H9 (cell line): ENCODE data around the gene ZBTB43. TPM values are rescaled to one million over a fixed set of nuclear protein-coding genes. Genes with fewer than 3 reads are reported as not detected.

Experiments
- DNase-seq: peaks from one replicate; pipeline ENCODE4 v3.0.0-alpha.2; 2017
- H2AFZ ChIP-seq: one replicate; pipeline ENCODE4 v1.6.1; 2013; ENCODE audit warnings: mild to moderate bottlenecking, low read length, control low read depth, moderate library complexity
- H2AK5ac ChIP-seq: 2 replicates; pipeline ENCODE4 v1.6.1; 2013; ENCODE audit warnings: low read length, control low read depth, mixed read lengths; ENCODE audit not compliant: insufficient read length
- H2BK120ac ChIP-seq: one replicate; pipeline ENCODE4 v1.6.1; 2013; ENCODE audit warnings: low read depth, mild to moderate bottlenecking, low read length, control low read depth, inconsistent platforms; ENCODE audit not compliant: poor library complexity, severe bottlenecking
- H2BK12ac ChIP-seq: 2 replicates; pipeline ENCODE4 v1.6.1; 2013; ENCODE audit warnings: low read length, control low read depth, mixed read lengths, low read depth; ENCODE audit not compliant: insufficient read length
- H2BK15ac ChIP-seq: 2 replicates; pipeline ENCODE4 v1.6.1; 2013; ENCODE audit warnings: low read depth, low read length, control low read depth
- H2BK20ac ChIP-seq: one replicate; pipeline ENCODE4 v1.6.1; 2013; ENCODE audit warnings: low read depth, mild to moderate bottlenecking, low read length, control low read depth, inconsistent platforms; ENCODE audit not compliant: poor library complexity, severe bottlenecking
- H2BK5ac ChIP-seq: 2 replicates; pipeline ENCODE4 v1.6.1; 2013; ENCODE audit warnings: low read length, control low read depth, mixed read lengths; ENCODE audit not compliant: insufficient read length
- H3K14ac ChIP-seq: 2 replicates; pipeline ENCODE4 v1.6.1; 2013; ENCODE audit warnings: low read length, control low read depth; ENCODE audit not compliant: insufficient read depth
- H3K18ac ChIP-seq: 2 replicates; pipeline ENCODE4 v1.6.1; 2013; ENCODE audit warnings: low read depth, mild to moderate bottlenecking, mixed read lengths, low read length, control low read depth; ENCODE audit not compliant: insufficient read length
- H3K23ac ChIP-seq: 2 replicates; pipeline ENCODE4 v1.6.1; 2013; ENCODE audit warnings: low read length, control low read depth, mixed read lengths, low read depth; ENCODE audit not compliant: insufficient read length
- H3K23me2 ChIP-seq: 2 replicates; pipeline ENCODE4 v1.6.1; 2013; ENCODE audit warnings: low read depth, mild to moderate bottlenecking, mixed read lengths, low read length, control low read depth; ENCODE audit not compliant: insufficient read length, poor library complexity, severe bottlenecking
- H3K27ac ChIP-seq: 2 replicates; pipeline ENCODE4 v1.5.1; 2013; ENCODE audit warnings: low read length, control low read depth, mixed read lengths, low read depth; ENCODE audit not compliant: insufficient read length
- H3K27me3 ChIP-seq: 2 replicates; pipeline ENCODE4 v1.6.1; 2013; ENCODE audit warnings: low read length, control low read depth, inconsistent platforms; ENCODE audit not compliant: insufficient read depth
- H3K4ac ChIP-seq: 2 replicates; pipeline ENCODE4 v1.6.1; 2013; ENCODE audit warnings: low read depth, mild to moderate bottlenecking, control low read depth, inconsistent platforms, low read length, moderate library complexity
- H3K4me1 ChIP-seq: 2 replicates; pipeline ENCODE4 v1.6.1; 2013; ENCODE audit warnings: low read length, control low read depth, inconsistent platforms; ENCODE audit not compliant: insufficient read depth
- H3K4me2 ChIP-seq: 2 replicates; pipeline ENCODE4 v1.6.1; 2013; ENCODE audit warnings: low read length, control low read depth, mixed read lengths; ENCODE audit not compliant: insufficient read length, insufficient read depth
- H3K56ac ChIP-seq: 2 replicates; pipeline ENCODE4 v1.6.1; 2013; ENCODE audit warnings: low read depth, mild to moderate bottlenecking, mixed read lengths, low read length, control low read depth; ENCODE audit not compliant: insufficient read length
- H3K79me1 ChIP-seq: 2 replicates; pipeline ENCODE4 v1.6.1; 2013; ENCODE audit warnings: low read depth, mild to moderate bottlenecking, moderate library complexity, low read length, control low read depth, inconsistent platforms; ENCODE audit not compliant: insufficient read depth, poor library complexity, severe bottlenecking
- H3K79me2 ChIP-seq: 2 replicates; pipeline ENCODE4 v1.6.1; 2013; ENCODE audit warnings: low read length, control low read depth, inconsistent platforms; ENCODE audit not compliant: insufficient read depth
- H3K9ac ChIP-seq: 2 replicates; pipeline ENCODE4 v1.6.1; 2013; ENCODE audit warnings: low read length, control low read depth, mixed read lengths; ENCODE audit not compliant: insufficient read length; ENCODE audit errors: extremely low read depth
- H3K9me3 ChIP-seq: one replicate; pipeline ENCODE4 v1.6.1; 2013; ENCODE audit warnings: low read depth, low read length, inconsistent platforms; ENCODE audit not compliant: control insufficient read depth
- H3T11ph ChIP-seq: one replicate; pipeline ENCODE4 v1.6.1; 2013; ENCODE audit warnings: mild to moderate bottlenecking, low read length, control low read depth, inconsistent platforms
- H4K20me1 ChIP-seq: one replicate; pipeline ENCODE4 v1.6.1; 2013; ENCODE audit not compliant: control insufficient read depth, insufficient read length, insufficient read depth
- H4K5ac ChIP-seq: 2 replicates; pipeline ENCODE4 v1.6.1; 2013; ENCODE audit warnings: low read depth, mild to moderate bottlenecking, mixed read lengths, low read length, control low read depth; ENCODE audit not compliant: insufficient read length
- H4K8ac ChIP-seq: replicated peaks from 2 replicates; pipeline ENCODE4 v1.6.1; 2013; ENCODE audit warnings: low read length, control low read depth, mixed read lengths, low read depth; ENCODE audit not compliant: insufficient read length
- H4K91ac ChIP-seq: 2 replicates; pipeline ENCODE4 v1.6.1; 2013; ENCODE audit warnings: low read depth, mild to moderate bottlenecking, moderate library complexity, mixed read lengths, low read length, control low read depth; ENCODE audit not compliant: insufficient read length
- H3K27ac Mint-ChIP-seq, 3 experiments: 2 replicates in 2 of 3; 3 replicates in 1 of 3; pipeline ENCODE4 v1.8.0; 2020 to 2021; ENCODE audit warnings: mixed read lengths in 3 of 3, mild to moderate bottlenecking in 1 of 3, moderate library complexity in 1 of 3
- H3K27me3 Mint-ChIP-seq: 2 replicates; pipeline ENCODE4 v1.8.0; 2021; ENCODE audit warnings: low read depth, mild to moderate bottlenecking, moderate library complexity, mixed read lengths
- H3K36me3 Mint-ChIP-seq, 3 experiments: 2 replicates in 2 of 3; 3 replicates in 1 of 3; pipeline ENCODE4 v1.8.0; 2020 to 2021; ENCODE audit warnings: low read depth in 3 of 3, mixed read lengths in 3 of 3; ENCODE audit not compliant: insufficient read depth in 1 of 3
- H3K4me1 Mint-ChIP-seq, 2 experiments: 2 replicates each; pipeline ENCODE4 v1.8.0; 2020; ENCODE audit warnings: mixed read lengths in 2 of 2
- H3K4me3 Mint-ChIP-seq, 2 experiments: 2 replicates in 1 of 2; 3 replicates in 1 of 2; pipeline ENCODE4 v1.8.0; 2020 to 2021; ENCODE audit warnings: mild to moderate bottlenecking in 2 of 2, mixed read lengths in 2 of 2, moderate library complexity in 1 of 2
- H3K9me3 Mint-ChIP-seq, 2 experiments: 2 replicates in 1 of 2; 3 replicates in 1 of 2; pipeline ENCODE4 v1.8.0; 2020; ENCODE audit warnings: mild to moderate bottlenecking in 2 of 2, mixed read lengths in 2 of 2, moderate library complexity in 1 of 2
- CTCF ChIP-seq: fragments of 200-600 bp; sonication (generic); conservative IDR thresholded peaks from 3 replicates; pipeline ENCODE4 v1.8.0; 2021; ENCODE audit warnings: antibody characterized with exemption, mild to moderate bottlenecking
- WGBS: extraction: QIAGEN DNeasy Blood & Tissue Kit; methylation state at CpG from one replicate; pipeline ENCODE4 v1.1.7; 2013; ENCODE audit warnings: missing lambda C conversion rate, low lambda C conversion rate, mixed read lengths; ENCODE audit not compliant: insufficient read length; ENCODE audit errors: extremely low coverage; 5-methylcytosine and 5-hydroxymethylcytosine counted together
- total RNA-seq: library from RNA; stranded (reverse); gene quantifications from 2 replicates; pipeline ENCODE4 v1.2.1, GENCODE V29; 2021

ZBTB43 gene
- total RNA-seq, 1 experiment from 2014 or later, result 15.7 TPM

GRCh38 chr9:126796758-126797157 lies 8.1 kb upstream of the ZBTB43 start:
- Histone ChIP-seq H4K91ac (no peak overlapping the region), H3K4ac (no peak overlapping the region), H2BK5ac (no peak overlapping the region), H3K79me2 (no peaks in the 10 kb centered on the region), H3K27ac (no peak overlapping the region), H4K5ac (no peak overlapping the region), H3K23me2 (no peaks in the 10 kb centered on the region), H4K20me1 (no peaks in the 10 kb centered on the region), H2BK15ac (no peak overlapping the region), H4K8ac (no peak overlapping the region), H2BK20ac (no peak overlapping the region), H2AFZ (peak overlapping the region; percentile 73), H3K9me3 (no peaks in the 10 kb centered on the region), H2AK5ac (no peak overlapping the region), H3K14ac (no peak overlapping the region), H3K9ac (peak overlapping the region; percentile 7), H3K23ac (no peak overlapping the region), H3K27me3 (no peaks in the 10 kb centered on the region), H2BK12ac (no peak overlapping the region), H3T11ph (no peak overlapping the region), H3K56ac (no peak overlapping the region), H3K4me1 (no peaks in the 10 kb centered on the region), H3K18ac (no peak overlapping the region), H3K4me2 (no peak overlapping the region), H2BK120ac (no peak overlapping the region), H3K79me1 (no peaks in the 10 kb centered on the region)
- no peak for TF ChIP-seq CTCF
- Mint-ChIP-seq H3K9me3 (peaks cover 2 to 4% of the 10 kb centered on the region in 2 experiments; a peak in 2 of 5 replicates), H3K4me1 (no peaks in the 10 kb centered on the region), H3K4me3 (no peak overlapping the region), H3K36me3 (no peaks in the 10 kb centered on the region), H3K27me3 (peaks cover 27% of the 10 kb centered on the region), H3K27ac (no peak overlapping the region)
- no peak for DNase-seq
- no CpG with 5 or more reads among the region's 4 CpGs for WGBS
